Stromal cell of bone marrow (primary cell): ENCODE data around the gene CRYBG2.

Source experiments
- DNase-seq: peaks from one replicate; pipeline ENCODE4 v3.0.0-alpha.2; 2012; ENCODE audit warnings: low read depth

The CRYBG2 gene

DNA sequence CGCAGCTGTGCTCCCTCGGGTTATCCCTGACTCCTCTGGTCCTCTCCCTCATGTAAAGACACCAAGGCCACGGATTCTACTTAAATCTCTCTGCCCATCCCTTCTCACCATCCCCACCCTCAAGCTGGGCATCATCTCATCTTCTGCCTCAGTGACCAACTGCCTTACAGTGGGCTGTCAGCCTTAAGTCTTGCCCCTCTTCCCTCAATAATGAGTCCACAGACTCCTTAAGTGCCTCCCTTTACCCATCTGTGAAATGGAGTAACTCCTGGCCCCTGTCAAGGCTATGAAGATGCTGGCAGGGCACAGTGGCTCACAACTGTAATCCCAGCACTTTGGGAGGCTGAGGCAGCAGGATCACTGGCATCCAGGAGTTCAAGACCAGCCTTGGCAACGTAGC, 62.0 kb downstream of the CRYBG2 start:
- no peak for DNase-seq

DNA sequence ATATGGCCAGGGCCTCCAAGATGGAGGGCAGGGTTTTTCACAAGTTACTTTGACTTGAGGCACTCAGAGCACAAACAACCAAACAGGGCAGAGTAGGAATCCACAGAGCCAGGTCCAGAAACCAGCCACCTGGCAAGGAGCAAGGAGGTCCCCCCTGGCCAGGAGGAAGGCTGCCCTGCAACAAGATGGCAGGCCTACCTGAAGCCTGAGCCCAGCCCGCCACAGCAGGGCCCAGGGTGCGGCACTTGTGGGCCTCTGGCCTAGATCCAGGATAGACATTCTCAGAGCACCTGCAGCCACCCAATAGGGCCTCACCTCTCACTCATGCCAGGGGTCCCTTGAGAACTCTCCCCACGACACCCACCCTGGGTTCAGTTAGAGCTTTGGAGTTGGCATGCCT, 62.5 kb downstream of the CRYBG2 start:
- DNase-seq: no peak

DNA sequence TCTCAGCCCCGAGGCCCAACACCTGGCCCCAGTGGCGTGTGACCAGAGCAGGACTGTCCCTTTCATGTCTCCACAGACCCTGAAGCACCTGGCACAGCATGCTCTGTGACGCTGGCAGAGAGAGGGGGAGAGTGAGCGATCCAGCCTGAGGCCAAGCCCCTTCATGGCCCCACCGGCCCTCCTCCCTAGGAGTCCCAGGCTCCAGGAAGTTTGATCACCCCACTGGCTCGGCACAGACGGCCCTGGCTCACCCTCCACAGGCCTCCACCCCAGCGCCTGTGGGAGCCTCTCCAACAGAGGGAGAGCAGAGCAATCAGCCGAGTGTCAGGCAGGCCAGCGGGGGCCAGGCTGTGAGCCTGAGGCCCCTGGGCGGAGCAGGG, 63.1 kb downstream of the CRYBG2 start:
- no peak for DNase-seq

DNA sequence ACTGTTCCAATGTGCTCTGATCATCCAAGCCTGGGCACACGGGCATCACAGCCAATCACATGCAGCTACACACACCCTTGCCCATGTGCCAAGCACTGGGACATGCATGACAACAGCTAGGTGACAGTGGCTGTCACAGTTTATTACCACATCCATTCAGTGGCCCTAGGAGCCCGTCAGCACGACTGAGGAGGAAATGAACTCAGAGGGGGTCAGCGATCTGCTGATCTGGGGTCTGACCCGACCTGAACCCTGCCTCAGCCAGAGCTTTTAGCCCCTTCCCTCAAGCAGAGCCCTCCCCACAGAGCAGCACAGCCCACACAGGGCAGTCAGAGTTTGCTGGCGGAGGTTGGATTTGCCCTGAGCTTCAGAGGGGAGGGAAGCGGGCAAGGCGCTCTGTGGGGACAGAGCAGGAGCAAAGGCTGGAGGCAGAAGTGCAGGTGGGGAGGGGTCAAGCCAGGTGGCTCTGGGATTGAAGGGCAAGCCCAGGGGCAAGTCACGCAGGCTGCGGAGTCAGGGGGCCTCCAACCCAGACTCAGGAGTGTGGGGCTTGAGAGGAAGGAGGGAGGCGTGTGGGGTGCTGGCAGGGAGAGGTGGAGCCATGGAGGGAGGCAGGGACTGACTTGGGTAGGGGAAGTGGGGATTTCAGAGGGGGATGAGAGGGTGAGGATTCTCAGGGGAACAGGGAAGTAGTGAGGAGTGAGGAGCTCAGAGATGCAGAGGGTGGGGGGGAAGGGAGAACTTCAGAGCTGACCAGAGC, 63.6 kb downstream of the CRYBG2 start:
- DNase-seq: no peak

DNA sequence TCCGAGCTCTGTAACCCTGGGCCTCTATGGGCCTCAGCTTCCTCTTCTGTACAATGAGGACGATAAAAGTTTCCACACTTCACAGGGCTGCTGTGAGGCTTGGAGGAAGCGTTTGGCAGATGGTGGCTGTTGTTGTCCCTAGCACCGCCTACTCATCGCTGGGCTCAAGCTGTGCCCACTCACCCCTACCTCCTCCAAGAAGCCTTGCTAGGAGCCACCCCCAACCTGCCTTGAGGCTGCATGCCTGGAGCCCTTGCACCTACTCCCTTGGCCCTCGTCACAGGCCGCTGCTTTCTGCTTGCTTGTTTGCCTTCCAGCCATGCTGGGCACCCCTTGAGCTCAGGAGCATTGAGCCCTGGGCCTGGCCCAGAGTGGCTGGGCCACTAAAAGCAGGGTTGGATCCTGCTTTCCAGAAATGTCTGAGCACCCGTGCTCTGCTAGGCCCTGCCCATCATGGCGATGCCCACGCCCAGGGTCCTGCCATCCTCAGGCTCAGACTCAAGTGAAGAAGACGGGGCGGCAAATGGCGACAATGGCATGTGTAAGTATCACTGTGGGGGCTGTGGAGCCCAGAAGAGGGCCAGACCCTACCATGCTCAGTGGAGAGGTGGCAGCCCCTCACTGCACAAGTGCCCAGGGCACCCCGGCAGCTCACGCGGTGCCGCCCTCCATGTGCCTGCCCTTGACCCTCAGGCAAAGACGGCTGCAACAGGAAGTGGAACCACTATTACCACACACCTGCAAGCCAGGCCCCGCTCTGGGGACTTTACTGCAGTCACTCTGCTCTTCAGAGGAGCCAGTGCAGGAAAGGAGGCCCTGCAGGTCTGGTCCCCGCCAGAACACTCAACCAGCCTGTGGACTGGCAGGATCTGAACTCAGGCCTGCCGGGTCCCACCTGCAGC, 64.5 kb downstream of the CRYBG2 start:
- DNase-seq: no peak

DNA sequence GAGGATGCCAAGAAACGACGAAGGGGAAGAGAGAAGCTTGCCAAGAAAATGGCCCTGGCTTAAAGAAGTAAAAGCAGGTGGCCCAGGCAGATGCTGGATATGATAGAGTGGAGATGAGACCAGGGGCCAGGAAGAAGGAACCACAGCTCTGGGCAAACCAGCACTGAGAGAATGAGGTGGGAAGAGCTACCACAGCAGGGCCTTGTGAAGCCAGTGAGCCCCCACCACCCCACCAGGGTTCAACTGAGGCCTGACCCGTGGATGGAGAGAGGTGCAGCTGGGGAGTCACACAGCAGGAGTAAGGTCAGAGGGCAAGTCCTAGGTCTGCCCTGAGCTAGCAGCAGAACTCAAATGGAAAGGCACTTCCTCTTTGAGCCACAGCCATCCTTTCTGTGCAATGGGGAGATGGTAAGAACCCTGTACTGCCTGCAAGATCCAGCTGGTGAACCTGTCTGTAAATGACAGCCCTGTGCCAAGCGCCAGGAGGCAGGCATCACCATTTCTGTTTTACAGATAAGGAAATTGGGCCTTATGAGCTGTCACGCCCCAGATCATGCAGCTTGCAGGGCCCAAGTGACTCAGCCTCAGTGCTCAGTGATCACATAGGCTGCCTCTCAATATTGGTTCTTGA, 65.5 kb downstream of the CRYBG2 start:
- DNase-seq: no peak

DNA sequence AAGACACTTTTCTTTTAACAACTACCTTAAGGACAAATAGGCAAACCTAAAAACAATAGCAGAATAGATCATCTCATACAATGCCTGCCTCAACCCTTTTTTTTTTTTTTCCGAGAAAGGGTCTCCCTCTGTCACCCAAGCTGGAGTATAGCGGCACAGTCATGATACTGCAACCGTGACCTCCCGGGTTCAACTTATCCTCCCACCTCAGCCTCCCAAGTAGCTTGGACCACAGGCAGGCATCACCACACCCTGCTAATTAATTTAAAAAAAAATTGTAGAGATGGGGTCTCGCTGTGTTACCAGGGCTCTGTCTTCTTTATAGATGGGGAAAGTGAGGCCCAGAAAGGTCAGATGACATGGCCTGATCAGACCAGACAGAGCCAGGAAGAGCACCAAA, 66.1 kb downstream of the CRYBG2 start:
- no peak for DNase-seq

DNA sequence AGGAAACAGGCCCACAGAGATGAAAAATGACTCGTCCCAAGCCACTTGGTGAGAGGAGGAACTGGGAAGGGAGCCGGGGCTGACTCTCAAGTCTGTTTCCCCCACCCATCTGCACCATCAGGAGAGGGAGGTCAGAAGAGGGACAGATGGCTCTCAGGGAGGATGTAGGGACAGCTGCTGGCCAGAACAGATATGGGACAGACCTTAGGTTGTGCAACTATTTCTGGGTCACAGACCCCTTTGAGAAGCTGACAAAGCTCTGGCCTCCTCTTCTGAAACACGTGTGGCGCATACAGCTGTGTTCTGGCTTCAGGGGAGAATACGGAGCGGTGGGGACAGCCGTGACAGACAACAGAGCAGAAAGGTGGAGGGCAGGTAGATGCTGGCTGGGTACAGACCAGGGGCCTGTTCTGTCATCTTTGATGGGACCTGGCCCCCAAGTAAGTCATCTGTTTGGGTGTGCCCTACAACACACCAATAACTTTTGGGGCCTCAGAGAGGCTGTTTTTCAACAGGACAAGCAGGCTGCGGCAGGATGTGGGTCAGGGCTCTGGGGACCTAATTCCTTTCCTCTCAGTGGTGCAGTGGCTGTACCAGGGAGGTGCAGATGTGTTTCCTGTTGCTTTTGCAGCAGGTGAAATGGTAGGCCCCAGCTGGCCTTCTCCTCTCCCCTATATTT, 66.8 kb downstream of the CRYBG2 start:
- DNase-seq: no peak

DNA sequence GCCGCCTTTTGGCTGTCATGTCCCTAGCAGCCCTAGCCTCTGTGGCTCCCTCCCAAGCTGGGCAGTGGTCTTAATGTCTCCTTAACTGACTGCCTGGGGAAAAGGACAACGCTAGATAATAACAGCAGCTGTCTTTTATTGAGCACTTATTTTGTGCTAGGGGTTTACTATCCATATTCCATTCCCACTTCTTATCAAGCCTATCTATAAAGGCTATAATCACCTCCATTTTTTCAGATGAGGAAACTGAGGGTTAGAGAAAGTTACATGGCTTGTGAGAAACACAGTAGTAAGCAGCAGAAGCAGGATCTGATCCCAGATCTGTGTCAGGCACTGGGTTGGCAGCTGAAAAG, 67.9 kb downstream of the CRYBG2 start:
- no peak for DNase-seq

DNA sequence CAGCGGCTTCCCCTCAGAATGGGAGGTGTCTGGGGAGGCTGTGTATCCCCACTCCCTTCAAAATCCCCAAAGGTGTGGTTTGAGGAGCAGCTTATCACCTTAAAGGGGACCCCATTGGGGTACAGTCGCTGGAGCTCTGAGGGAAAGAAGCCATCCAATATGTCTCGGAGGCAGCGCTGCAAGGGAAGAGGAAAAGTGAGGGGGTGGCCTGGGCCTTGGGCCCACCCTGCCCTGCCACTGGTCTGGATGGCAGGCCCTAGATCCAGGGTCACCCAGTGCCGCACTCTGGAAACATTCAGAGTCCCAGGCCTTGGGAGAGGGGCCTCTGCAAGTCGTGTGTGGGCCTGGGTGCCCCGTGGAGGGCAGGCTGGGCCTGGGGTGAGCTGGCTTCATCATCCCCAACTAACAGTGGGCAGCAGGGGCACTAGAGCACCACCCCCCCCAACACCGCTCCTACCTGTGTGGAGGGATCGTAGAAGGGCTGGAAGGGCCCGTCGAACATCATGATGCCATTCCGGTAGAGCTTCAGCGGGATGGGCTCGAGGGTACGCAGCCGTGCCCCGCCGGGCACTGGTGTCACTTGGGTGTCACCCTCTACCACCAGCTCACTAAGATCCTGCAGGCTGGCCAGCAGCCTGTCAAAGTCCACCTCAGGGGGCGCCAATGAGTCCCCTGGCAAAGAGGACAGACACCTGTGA, 68.4 kb downstream of the CRYBG2 start:
- no peak for DNase-seq

DNA sequence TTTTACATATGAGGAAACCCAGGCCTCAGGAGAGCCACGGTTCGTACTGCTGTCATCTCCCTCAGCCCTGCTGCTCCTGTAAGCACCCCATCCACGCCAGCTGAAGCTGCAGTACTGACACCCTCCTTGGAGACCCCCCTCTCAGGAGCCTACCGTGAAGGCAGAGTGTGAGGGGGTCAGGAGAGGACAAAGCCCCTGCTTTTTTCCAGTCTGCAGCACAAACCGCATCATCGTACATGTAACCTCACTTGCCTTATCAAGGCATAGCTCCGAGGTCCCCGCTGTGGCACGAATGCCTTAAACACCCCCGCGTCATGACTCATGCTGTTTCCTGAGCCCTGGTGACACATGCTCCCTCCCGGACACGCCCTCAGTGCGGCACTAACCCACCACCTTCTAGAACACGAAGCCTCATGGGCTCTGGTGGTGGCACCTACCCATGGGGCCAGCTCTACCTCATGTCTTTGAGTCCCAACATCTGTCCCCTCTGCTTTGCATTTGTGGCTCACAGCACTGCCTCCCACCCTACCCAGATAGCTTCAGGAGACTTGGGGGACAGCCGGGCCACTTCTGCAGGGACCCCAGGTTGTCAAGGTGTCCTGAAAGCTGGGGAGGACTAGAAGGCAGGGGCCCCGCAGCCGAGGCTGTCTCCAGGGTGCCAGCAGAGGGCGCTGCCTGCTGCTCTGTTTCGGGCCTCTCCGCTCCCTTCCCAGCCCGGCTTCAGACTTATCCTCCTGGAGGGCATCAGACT, 69.2 kb downstream of the CRYBG2 start:
- peak; percentile 81 for DNase-seq

DNA sequence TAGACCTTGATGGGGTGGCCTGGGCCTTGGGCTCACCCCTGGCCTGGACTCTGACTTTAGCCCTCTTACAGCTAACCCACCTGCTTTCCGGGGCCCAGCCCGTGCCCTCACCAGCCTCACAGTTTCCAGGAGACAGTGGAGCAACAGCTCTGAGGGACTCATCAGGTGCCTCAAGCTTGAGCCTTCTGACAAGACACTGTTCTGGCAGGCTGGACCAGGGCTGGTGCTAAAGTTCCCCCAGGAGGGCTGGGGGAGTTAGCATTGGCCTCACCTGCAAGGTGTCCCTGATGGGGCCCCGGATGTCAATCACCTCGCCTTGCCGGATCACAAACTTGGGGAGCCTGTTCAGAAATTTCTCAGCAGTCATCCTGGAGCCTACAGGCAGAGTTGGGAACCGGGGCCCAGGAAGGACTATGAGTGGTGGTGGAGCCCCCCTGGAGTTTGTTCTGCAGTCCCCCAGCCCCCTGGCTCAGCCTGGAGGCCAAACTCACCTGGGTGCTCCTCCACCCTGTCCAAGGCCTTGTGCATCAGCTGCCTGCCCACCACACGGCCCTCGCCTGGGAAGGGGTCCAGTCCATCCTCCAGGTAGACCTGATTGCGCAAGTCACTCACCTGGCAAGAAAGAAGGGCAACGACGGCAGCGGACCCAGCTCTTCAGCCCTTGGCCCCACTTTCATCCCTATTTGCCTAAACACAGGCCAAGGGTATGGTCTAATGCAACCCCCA, 69.9 kb downstream of the CRYBG2 start:
- no peak for DNase-seq

DNA sequence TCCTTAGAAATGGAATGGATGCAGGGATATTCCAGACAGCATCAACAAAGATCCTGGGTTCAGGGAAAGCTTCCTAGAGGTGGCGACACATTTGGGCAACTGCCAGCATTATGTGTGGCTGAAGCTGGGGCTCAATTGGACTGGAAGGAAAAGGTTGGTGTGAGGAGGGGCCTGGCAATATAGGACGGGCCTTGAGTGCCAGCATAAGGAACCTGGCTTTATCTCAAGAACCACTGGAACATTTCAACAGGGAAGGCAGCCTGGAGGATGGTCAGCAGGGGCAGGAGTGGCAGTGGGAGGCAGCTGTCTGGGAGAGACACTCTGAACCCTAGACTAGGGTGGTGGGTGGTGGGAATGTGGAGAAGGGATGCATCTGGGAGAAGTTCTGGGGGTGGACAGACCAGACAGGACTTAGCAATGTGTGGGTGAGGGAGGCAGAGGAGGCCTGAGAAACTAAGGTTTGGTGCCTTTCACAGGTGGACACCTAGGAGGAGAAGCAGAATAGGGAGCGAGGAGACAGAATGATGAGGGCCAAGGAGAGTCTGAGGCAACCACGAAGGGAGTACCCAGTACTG, 70.6 kb downstream of the CRYBG2 start:
- DNase-seq: no peak

DNA sequence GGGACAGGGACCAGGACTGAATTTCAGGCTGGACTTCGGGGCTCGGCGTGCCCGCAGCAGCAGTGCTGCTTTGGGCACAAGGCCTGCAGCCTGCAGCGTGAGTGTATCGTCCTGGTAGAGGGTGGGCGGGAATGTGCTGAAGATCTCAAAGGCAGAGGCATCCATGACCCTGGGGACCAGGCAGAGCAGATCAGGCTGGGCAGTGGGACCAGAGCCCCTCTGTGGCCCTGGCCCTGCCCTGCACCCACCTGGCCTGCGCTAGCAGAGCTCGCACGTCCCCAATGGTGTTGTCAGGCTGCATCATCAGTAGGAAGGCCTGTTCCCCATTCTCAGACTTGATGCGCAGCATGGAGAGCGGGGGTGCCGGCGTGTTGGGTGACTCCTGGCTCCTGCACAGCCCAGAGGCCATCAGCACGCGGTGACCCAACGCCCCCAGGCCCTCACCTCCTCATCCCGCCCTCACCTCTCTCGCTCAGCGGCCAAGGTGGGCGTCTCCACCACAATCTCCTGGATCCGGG, 71.5 kb downstream of the CRYBG2 start:
- no peak for DNase-seq

DNA sequence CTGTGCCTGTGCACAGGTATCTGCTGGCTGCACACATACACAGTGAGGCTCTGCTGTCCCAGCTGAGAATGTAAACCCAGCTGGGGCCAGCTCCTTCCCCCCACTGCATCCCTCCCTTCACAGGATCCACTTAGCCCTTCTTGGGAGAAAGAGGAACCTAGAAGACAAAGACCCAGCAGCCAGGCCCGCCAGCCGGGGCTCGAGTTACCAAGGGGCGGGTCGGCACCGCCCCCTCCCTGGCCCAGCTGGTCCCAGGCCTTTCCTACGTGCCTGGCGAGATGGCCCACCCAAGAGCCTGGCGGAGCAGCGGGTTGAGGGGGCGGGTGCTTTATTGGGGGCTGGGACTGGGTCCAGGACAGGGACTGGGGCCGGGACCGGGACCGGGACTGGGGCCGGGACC, 72.0 kb downstream of the CRYBG2 start:
- no peak for DNase-seq

DNA sequence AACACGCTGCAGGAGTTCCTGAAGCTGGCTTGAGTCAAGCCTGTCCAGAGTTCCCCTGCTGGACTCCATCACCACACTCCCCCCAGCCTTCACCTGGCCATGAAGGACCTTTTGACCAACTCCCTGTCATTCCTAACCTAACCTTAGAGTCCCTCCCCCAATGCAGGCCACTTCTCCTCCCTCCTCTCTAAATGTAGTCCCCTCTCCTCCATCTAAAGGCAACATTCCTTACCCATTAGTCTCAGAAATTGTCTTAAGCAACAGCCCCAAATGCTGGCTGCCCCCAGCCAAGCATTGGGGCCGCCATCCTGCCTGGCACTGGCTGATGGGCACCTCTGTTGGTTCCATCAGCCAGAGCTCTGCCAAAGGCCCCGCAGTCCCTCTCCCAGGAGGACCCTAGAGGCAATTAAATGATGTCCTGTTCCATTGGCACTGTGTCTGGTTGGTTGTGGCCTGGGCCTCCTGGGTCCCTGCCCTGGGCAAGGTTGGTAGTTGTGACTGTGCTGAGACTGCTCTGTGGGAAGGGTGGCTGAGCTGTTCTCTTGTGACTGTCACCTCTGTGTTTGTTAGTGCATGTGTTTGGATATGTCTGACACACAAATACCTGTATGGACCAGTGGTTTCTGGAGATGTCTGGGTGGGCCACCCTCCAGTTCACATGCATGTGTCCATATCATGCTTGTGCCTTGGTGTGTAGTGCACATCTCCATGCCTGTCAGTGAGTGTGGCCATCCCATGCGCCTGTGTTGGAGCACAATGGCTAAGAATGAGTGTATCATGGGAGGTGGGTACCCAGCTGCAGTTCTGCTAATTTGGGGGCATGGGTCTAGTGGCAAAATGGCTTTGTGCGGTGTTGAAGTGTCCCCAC, 72.6 kb downstream of the CRYBG2 start:
- DNase-seq: no peak

DNA sequence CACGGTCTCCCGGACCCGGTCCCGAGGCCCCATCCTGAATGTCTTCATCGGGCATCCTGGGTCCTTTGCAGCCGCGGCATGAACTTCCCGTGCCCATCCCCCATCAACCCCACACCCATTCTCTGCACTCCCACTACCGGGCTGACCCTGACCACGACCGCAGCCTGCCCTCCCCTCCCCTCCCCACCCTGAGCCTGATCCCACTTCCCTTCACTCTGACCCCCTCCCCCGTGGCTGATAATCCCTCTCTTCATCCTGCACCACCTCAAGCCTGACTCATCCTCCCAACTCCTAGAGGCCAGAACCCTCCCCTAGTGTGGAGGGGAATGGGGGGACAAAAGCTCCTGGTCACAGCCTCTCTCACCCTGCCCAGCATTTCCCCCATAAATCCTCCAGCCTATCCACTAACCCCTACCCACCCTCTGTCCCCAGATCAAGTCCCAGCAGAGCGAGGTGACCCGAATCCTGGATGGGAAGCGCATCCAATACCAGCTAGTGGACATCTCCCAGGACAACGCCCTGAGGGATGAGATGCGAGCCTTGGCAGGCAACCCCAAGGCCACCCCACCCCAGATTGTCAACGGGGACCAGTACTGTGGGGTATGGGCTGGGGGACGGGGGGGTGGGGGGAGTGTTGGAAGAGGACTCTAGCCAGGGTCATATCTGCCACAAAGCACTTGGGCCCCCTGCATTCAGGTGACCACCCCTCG, 73.4 kb downstream of the CRYBG2 start:
- DNase-seq: no peak
